CD8-positive, alpha-beta memory T cell (primary cell): ENCODE results near the gene MORF4L1. TPM values are rescaled to one million over a fixed set of nuclear protein-coding genes. Genes with fewer than 3 reads are reported as not detected.
A peak's percentile ranks its signal among the peaks of the same experiment; 100 is the strongest.

Source experiments
- CTCF ChIA-PET: fragments of 350-600 bp; sonication (Branson Sonifier 250); formaldehyde crosslinking; loops from one replicate; lab custom pipeline; 2021; ENCODE audit warnings: antibody characterized with exemption; lab: Charles Lee
- POLR2A ChIA-PET: fragments of 350-600 bp; sonication (Branson Sonifier 250); formaldehyde crosslinking; loops from one replicate; lab custom pipeline; 2021; ENCODE audit warnings: antibody characterized with exemption; lab: Charles Lee
- DNase-seq, 5 donors: peaks; one replicate each; pipeline versions ENCODE4 v3.0.0 to v3.0.0-alpha.2; 2020 to 2022; ENCODE audit warnings: mixed read lengths in 1 of 5
- H3K27ac ChIP-seq: one replicate; pipeline ENCODE4 v1.7.0; 2013; ENCODE audit warnings: low read depth, mild to moderate bottlenecking, low read length, moderate library complexity
- H3K27me3 ChIP-seq: 2 replicates; pipeline ENCODE4 v1.7.0; 2013; ENCODE audit warnings: low read length, mild to moderate bottlenecking; ENCODE audit not compliant: insufficient read depth, poor library complexity, severe bottlenecking
- H3K36me3 ChIP-seq: 2 replicates; pipeline ENCODE4 v1.7.0; 2013; ENCODE audit warnings: mild to moderate bottlenecking, low read length, moderate library complexity; ENCODE audit not compliant: insufficient read depth
- H3K4me1 ChIP-seq: 2 replicates; pipeline ENCODE4 v1.7.0; 2013; ENCODE audit warnings: mild to moderate bottlenecking, low read length, moderate library complexity; ENCODE audit not compliant: insufficient read depth
- H3K4me3 ChIP-seq: 2 replicates; pipeline ENCODE4 v1.7.0; 2013; ENCODE audit warnings: mild to moderate bottlenecking, low read length
- H3K9me3 ChIP-seq: 2 replicates; pipeline ENCODE4 v1.7.0; 2013; ENCODE audit warnings: mild to moderate bottlenecking, low read length
- H3K27ac Mint-ChIP-seq, 8 donors: one replicate each; pipeline ENCODE4 v1.8.0; 2020 to 2021; ENCODE audit warnings: mixed read lengths in 8 of 8, mild to moderate bottlenecking in 6 of 8, inconsistent platforms in 3 of 8, moderate library complexity in 3 of 8
- H3K27me3 Mint-ChIP-seq, 2 donors: one replicate each; pipeline ENCODE4 v1.8.0; 2020 to 2021; ENCODE audit warnings: mixed read lengths in 2 of 2, mild to moderate bottlenecking in 1 of 2, moderate library complexity in 1 of 2
- H3K36me3 Mint-ChIP-seq, 3 donors: one replicate each; pipeline ENCODE4 v1.8.0; 2020 to 2021; ENCODE audit warnings: mixed read lengths in 3 of 3, inconsistent platforms in 1 of 3, mild to moderate bottlenecking in 1 of 3
- H3K4me1 Mint-ChIP-seq, 3 donors: one replicate each; pipeline ENCODE4 v1.8.0; 2020 to 2021; ENCODE audit warnings: mixed read lengths in 3 of 3, inconsistent platforms in 1 of 3, mild to moderate bottlenecking in 1 of 3
- H3K4me3 Mint-ChIP-seq, 7 donors: one replicate each; pipeline ENCODE4 v1.8.0; 2020 to 2021; ENCODE audit warnings: mixed read lengths in 7 of 7, mild to moderate bottlenecking in 6 of 7, moderate library complexity in 4 of 7, inconsistent platforms in 2 of 7
- H3K9me3 Mint-ChIP-seq, 5 donors: one replicate each; pipeline ENCODE4 v1.8.0; 2020 to 2022; ENCODE audit warnings: mixed read lengths in 5 of 5, mild to moderate bottlenecking in 3 of 5, moderate library complexity in 2 of 5, inconsistent platforms in 1 of 5
- polyA plus RNA-seq: library from polyadenylated mRNA; unstranded; fragments of 300-500 nt; fragmentation: Illumina TruSeq; gene quantifications from one replicate; pipeline ENCODE4 v1.2.3, GENCODE V29; 2021
- total RNA-seq, 2 experiments: library from RNA; stranded (reverse); gene quantifications; one replicate each; pipeline ENCODE4 v1.2.3, GENCODE V29; 2021

The MORF4L1 gene
- total and polyA plus RNA-seq, 3 experiments from 2014 or later, result 243 to 272 (median 269) TPM

GRCh38 chr15:78938658-78939488 is 66.2 kb downstream of the MORF4L1 start:
- Histone ChIP-seq H3K27me3 (no peaks in the 10 kb centered on the region), H3K9me3 (no peaks in the 10 kb centered on the region), H3K4me1 (peaks cover 3% of the 10 kb centered on the region), H3K36me3 (no peaks in the 10 kb centered on the region), H3K27ac (no peak overlapping the region), H3K4me3 (no peak overlapping the region)
- peaks cover 0 to 4% (median 0%) of the 10 kb centered on the region in 3 donors for H3K36me3 Mint-ChIP-seq
- peak overlapping the region; percentile 17 to 82 (median 70) for H3K4me3 Mint-ChIP-seq
- H3K27ac Mint-ChIP-seq, result peak overlapping the region in 7 of 8 donors; percentile 69 to 96 (median 90)
- ChIA-PET CTCF (no interaction called here), POLR2A (no interaction called here)
- no peaks in the 10 kb centered on the region for H3K9me3 Mint-ChIP-seq
- H3K4me1 Mint-ChIP-seq, result peaks cover 16 to 27% (median 20%) of the 10 kb centered on the region in 3 donors
- H3K27me3 Mint-ChIP-seq, result peaks cover 3 to 11% of the 10 kb centered on the region in 2 donors
- peak in 1 of 5 donors; percentile 22 for DNase-seq

GRCh38 chr15:78942741-78943140 is 70.1 kb downstream of the MORF4L1 start:
- H3K27ac Mint-ChIP-seq, result peak overlapping the region in 3 of 8 donors; percentile 33 to 64 (median 42)
- ChIA-PET CTCF (interaction anchor here (1.1 kb wide), 1 partner anchor 38 kb away, joined by 3 read pairs; no protein-coding TSS in a partner anchor), POLR2A (no interaction called here)
- H3K27ac ChIP-seq, result no peak overlapping the region
- H3K4me3 ChIP-seq, result no peak overlapping the region
- peaks cover 0 to 4% (median 0%) of the 10 kb centered on the region in 3 donors for H3K36me3 Mint-ChIP-seq
- H3K9me3 Mint-ChIP-seq, result no peaks in the 10 kb centered on the region
- no peak for DNase-seq
- peaks cover 23 to 28% (median 27%) of the 10 kb centered on the region in 3 donors for H3K4me1 Mint-ChIP-seq
- no peaks in the 10 kb centered on the region for H3K36me3 ChIP-seq
- no peaks in the 10 kb centered on the region for H3K9me3 ChIP-seq
- no peaks in the 10 kb centered on the region for H3K27me3 ChIP-seq
- no peak overlapping the region for H3K4me3 Mint-ChIP-seq
- peaks cover 2 to 13% of the 10 kb centered on the region in 2 donors for H3K27me3 Mint-ChIP-seq
- H3K4me1 ChIP-seq, result peaks cover 8% of the 10 kb centered on the region

GRCh38 chr15:78943692-78944091 is 71.0 kb downstream of the MORF4L1 start:
- CTCF ChIA-PET, result interaction anchor here (1.1 kb wide), 1 partner anchor 37 kb away, joined by 3 read pairs; no protein-coding TSS in a partner anchor
- Histone ChIP-seq H3K9me3 (no peaks in the 10 kb centered on the region), H3K27me3 (no peaks in the 10 kb centered on the region), H3K36me3 (no peaks in the 10 kb centered on the region), H3K4me1 (peaks cover 8% of the 10 kb centered on the region), H3K27ac (peak overlapping the region; percentile 61), H3K4me3 (peak overlapping the region; percentile 61)
- DNase-seq, result no peak
- POLR2A ChIA-PET, result no interaction called here
- Mint-ChIP-seq H3K36me3 (no peaks in the 10 kb centered on the region), H3K4me1 (peaks cover 18 to 28% (median 23%) of the 10 kb centered on the region in 3 donors), H3K27me3 (peaks cover 1 to 7% of the 10 kb centered on the region in 2 donors), H3K9me3 (no peaks in the 10 kb centered on the region), H3K27ac (peak overlapping the region in 6 of 8 donors; percentile 15 to 89 (median 84)), H3K4me3 (peak overlapping the region; percentile 71 to 89 (median 86))

GRCh38 chr15:78944202-78944625 is 71.5 kb downstream of the MORF4L1 start:
- peaks cover 2 to 5% of the 10 kb centered on the region in 2 donors for H3K27me3 Mint-ChIP-seq
- H3K9me3 Mint-ChIP-seq, result no peaks in the 10 kb centered on the region
- POLR2A ChIA-PET, result interaction anchor here (0.8 kb wide), 1 partner anchor 71 kb away, joined by 3 read pairs; no protein-coding TSS in a partner anchor
- peak overlapping the region; percentile 61 for H3K4me3 ChIP-seq
- peak overlapping the region; percentile 72 to 90 (median 87) for H3K4me3 Mint-ChIP-seq
- H3K4me1 ChIP-seq, result peaks cover 8% of the 10 kb centered on the region
- no peaks in the 10 kb centered on the region for H3K27me3 ChIP-seq
- no peaks in the 10 kb centered on the region for H3K9me3 ChIP-seq
- no peaks in the 10 kb centered on the region for H3K36me3 Mint-ChIP-seq
- H3K27ac ChIP-seq, result peak overlapping the region; percentile 61
- peaks cover 13 to 23% (median 17%) of the 10 kb centered on the region in 3 donors for H3K4me1 Mint-ChIP-seq
- H3K27ac Mint-ChIP-seq, result peak overlapping the region in 7 of 8 donors; percentile 60 to 91 (median 88)
- H3K36me3 ChIP-seq, result no peaks in the 10 kb centered on the region
- no peak for DNase-seq
- CTCF ChIA-PET, result no interaction called here

GRCh38 chr15:78944669-78945407 is 72.1 kb downstream of the MORF4L1 start, which contains the start of gene CTSH:
TSS of gene CTSH (minus strand) at chr15:78945046. CDS start at chr15:78944981, 65 bp downstream.
- H3K27me3 Mint-ChIP-seq, result peaks cover 1 to 5% of the 10 kb centered on the region in 2 donors
- peak within 1 kb of the TSS; percentile 72 to 90 (median 87) for H3K4me3 Mint-ChIP-seq
- peak within 1 kb of the TSS; percentile 15 to 91 (median 88) for H3K27ac Mint-ChIP-seq
- Histone ChIP-seq H3K9me3 (no peaks in the 10 kb centered on the region), H3K27me3 (no peaks in the 10 kb centered on the region), H3K27ac (peak within 1 kb of the TSS; percentile 61), H3K4me3 (peak within 1 kb of the TSS; percentile 61), H3K36me3 (no peaks in the 10 kb centered on the region), H3K4me1 (peaks cover 8% of the 10 kb centered on the region)
- peaks cover 11 to 19% (median 11%) of the 10 kb centered on the region in 3 donors for H3K4me1 Mint-ChIP-seq
- POLR2A ChIA-PET, result interaction anchor here (0.8 kb wide), 1 partner anchor 72 kb away, joined by 3 read pairs; no protein-coding TSS in a partner anchor
- H3K9me3 Mint-ChIP-seq, result no peaks in the 10 kb centered on the region
- H3K36me3 Mint-ChIP-seq, result no peaks in the 10 kb centered on the region
- peak; percentile 51 to 82 (median 76) for DNase-seq
- CTCF ChIA-PET, result no interaction called here

- Histone ChIP-seq H3K27ac (no peak overlapping the region), H3K27me3 (no peaks in the 10 kb centered on the region), H3K9me3 (no peaks in the 10 kb centered on the region), H3K4me1 (peaks cover 8% of the 10 kb centered on the region), H3K4me3 (no peak overlapping the region), H3K36me3 (no peaks in the 10 kb centered on the region)
- Mint-ChIP-seq H3K27me3 (peaks cover 1 to 5% of the 10 kb centered on the region in 2 donors), H3K9me3 (no peaks in the 10 kb centered on the region), H3K36me3 (no peaks in the 10 kb centered on the region), H3K4me3 (peak overlapping the region in 6 of 7 donors; percentile 17 to 85 (median 38)), H3K4me1 (peaks cover 11 to 18% (median 13%) of the 10 kb centered on the region in 3 donors), H3K27ac (no peak overlapping the region)
- POLR2A ChIA-PET, result no interaction called here
- CTCF ChIA-PET, result no interaction called here
- no peak for DNase-seq
Observed at GRCh38 chr15:78946493-78946892, 73.8 kb downstream of the MORF4L1 start.

GRCh38 chr15:78947506-78947905 is 74.8 kb downstream of the MORF4L1 start:
- Histone ChIP-seq H3K9me3 (no peaks in the 10 kb centered on the region), H3K27me3 (no peaks in the 10 kb centered on the region), H3K27ac (no peak overlapping the region), H3K4me1 (peaks cover 8% of the 10 kb centered on the region), H3K36me3 (no peaks in the 10 kb centered on the region), H3K4me3 (no peak overlapping the region)
- Mint-ChIP-seq H3K4me3 (peak overlapping the region in 3 of 7 donors; percentile 28 to 82 (median 40)), H3K36me3 (no peaks in the 10 kb centered on the region), H3K27me3 (peaks cover 2 to 5% of the 10 kb centered on the region in 2 donors), H3K4me1 (peaks cover 14 to 21% (median 16%) of the 10 kb centered on the region in 3 donors), H3K9me3 (no peaks in the 10 kb centered on the region), H3K27ac (no peak overlapping the region)
- ChIA-PET POLR2A (no interaction called here), CTCF (interaction anchor here (1.0 kb wide), 1 partner anchor 14 kb away, joined by 3 read pairs; no protein-coding TSS in a partner anchor)
- DNase-seq, result no peak
